ENCODE data around the gene CCL3. TPM values are rescaled to one million over a fixed set of nuclear protein-coding genes. Genes with fewer than 3 reads are reported as not detected.
"Not testable (repeated sequence)": the region's sequence is repeated elsewhere in the genome, so short reads cannot be mapped to it uniquely, and the experiment has no call there.

CCL3 gene
- total RNA-seq, 1 donor from 2014 or later: 3.6 TPM

DNA sequence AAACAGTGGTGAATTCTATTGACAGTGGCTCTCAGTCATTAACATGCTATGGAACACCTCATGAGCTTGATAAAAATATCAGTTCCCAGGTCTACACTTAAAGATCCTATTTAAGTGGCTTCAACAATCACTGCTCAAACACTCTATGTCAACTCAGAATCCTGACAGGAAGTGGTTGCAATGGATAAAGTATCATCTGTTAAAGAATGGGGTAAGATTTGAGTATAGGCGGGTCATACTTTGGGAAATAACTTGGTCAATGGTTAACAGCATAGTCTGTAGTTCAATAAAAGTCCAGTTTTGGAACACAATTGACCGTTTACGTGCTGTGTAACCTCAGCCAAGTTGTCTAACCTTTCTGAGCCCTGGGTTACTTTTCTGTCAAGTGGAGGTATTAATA, 2.5 kb downstream of the CCL3 start:
- H3K4me2 ChIP-seq (ENCODE audit: low read length); H3K27me3 Mint-ChIP-seq (ENCODE audit: low read depth, unreplicated experiment); H3K79me2 ChIP-seq (ENCODE audit: insufficient read depth, low read length); FAIRE-seq; H3K36me3 ChIP-seq (ENCODE audit: insufficient read depth, low read length); DNase-seq (ENCODE audit: low read depth); H3K27ac ChIP-seq (ENCODE audit: low read depth, low read length); H4K20me1 ChIP-seq (ENCODE audit: insufficient read depth, low read length); H3K9me3 ChIP-seq (ENCODE audit: insufficient read depth, low read depth, low read length); H3K9ac ChIP-seq (ENCODE audit: low read length); H3K4me3 ChIP-seq (ENCODE audit: insufficient read depth, low read depth, low read length); H3K9me3 Mint-ChIP-seq (ENCODE audit: unreplicated experiment); H3K27ac Mint-ChIP-seq (ENCODE audit: unreplicated experiment); H2AFZ ChIP-seq (ENCODE audit: low read depth, low read length); H3K4me1 ChIP-seq (ENCODE audit: insufficient read depth, low read length); H3K36me3 Mint-ChIP-seq (ENCODE audit: low read depth, unreplicated experiment); H3K27me3 ChIP-seq (ENCODE audit: insufficient read depth, low read length); H3K4me3 Mint-ChIP-seq (ENCODE audit: unreplicated experiment): not testable (repeated sequence)
- peaks cover 17% of the 10 kb centered on the region for H3K4me1 Mint-ChIP-seq (ENCODE audit: low read depth, unreplicated experiment)

DNA sequence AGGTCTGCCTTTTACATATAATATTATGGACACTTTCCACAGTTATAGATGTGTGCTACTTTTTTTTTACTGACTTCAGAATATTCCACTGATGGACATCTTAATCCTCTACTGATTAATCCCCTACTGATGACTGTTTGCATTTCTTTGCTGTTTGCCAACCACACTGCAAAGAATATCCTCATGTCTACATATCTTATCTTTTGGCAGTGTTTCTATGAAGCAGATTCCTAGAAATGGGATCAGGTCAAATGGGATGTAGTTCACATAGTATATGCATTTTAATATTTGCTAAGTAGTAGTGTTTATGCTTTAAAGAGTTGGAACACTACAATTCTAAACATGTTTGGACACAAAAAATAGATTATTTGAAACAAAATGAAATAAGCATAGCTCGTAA, 3.2 kb downstream of the CCL3 start:
- Mint-ChIP-seq H3K27ac (ENCODE audit: unreplicated experiment) (no peak overlapping the region), H3K4me1 (ENCODE audit: low read depth, unreplicated experiment) (peaks cover 17% of the 10 kb centered on the region), H3K36me3 (ENCODE audit: low read depth, unreplicated experiment) (no peaks in the 10 kb centered on the region), H3K9me3 (ENCODE audit: unreplicated experiment) (no peaks in the 10 kb centered on the region), H3K4me3 (ENCODE audit: unreplicated experiment) (no peak overlapping the region), H3K27me3 (ENCODE audit: low read depth, unreplicated experiment) (peaks cover 5% of the 10 kb centered on the region)
- no peak overlapping the region for H2AFZ ChIP-seq (ENCODE audit: low read depth, low read length)
- no peaks in the 10 kb centered on the region for H3K27me3 ChIP-seq (ENCODE audit: insufficient read depth, low read length)
- H3K9me3 ChIP-seq (ENCODE audit: insufficient read depth, low read depth, low read length): no peaks in the 10 kb centered on the region
- no peak for DNase-seq (ENCODE audit: low read depth)
- FAIRE-seq: no peak
- H4K20me1 ChIP-seq (ENCODE audit: insufficient read depth, low read length): no peaks in the 10 kb centered on the region
- no peaks in the 10 kb centered on the region for H3K36me3 ChIP-seq (ENCODE audit: insufficient read depth, low read length)
- H3K27ac ChIP-seq (ENCODE audit: low read depth, low read length): no peak overlapping the region
- no peaks in the 10 kb centered on the region for H3K4me1 ChIP-seq (ENCODE audit: insufficient read depth, low read length)
- H3K4me2 ChIP-seq (ENCODE audit: low read length): no peak overlapping the region
- no peak overlapping the region for H3K4me3 ChIP-seq (ENCODE audit: insufficient read depth, low read depth, low read length)
- TF ChIP-seq, protein P1, sequence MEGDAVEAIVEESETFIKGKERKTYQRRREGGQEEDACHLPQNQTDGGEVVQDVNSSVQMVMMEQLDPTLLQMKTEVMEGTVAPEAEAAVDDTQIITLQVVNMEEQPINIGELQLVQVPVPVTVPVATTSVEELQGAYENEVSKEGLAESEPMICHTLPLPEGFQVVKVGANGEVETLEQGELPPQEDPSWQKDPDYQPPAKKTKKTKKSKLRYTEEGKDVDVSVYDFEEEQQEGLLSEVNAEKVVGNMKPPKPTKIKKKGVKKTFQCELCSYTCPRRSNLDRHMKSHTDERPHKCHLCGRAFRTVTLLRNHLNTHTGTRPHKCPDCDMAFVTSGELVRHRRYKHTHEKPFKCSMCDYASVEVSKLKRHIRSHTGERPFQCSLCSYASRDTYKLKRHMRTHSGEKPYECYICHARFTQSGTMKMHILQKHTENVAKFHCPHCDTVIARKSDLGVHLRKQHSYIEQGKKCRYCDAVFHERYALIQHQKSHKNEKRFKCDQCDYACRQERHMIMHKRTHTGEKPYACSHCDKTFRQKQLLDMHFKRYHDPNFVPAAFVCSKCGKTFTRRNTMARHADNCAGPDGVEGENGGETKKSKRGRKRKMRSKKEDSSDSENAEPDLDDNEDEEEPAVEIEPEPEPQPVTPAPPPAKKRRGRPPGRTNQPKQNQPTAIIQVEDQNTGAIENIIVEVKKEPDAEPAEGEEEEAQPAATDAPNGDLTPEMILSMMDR (IDR thresholded peaks at IDR 0.05; ENCODE audit: insufficient read depth, low read depth, low read length): no peak
- TF ChIP-seq EZH2 (IDR thresholded peaks at IDR 0.05; ENCODE audit: insufficient read depth, low read length): no peak
- no peak overlapping the region for H3K9ac ChIP-seq (ENCODE audit: low read length)
- H3K79me2 ChIP-seq (ENCODE audit: insufficient read depth, low read length): no peaks in the 10 kb centered on the region

DNA sequence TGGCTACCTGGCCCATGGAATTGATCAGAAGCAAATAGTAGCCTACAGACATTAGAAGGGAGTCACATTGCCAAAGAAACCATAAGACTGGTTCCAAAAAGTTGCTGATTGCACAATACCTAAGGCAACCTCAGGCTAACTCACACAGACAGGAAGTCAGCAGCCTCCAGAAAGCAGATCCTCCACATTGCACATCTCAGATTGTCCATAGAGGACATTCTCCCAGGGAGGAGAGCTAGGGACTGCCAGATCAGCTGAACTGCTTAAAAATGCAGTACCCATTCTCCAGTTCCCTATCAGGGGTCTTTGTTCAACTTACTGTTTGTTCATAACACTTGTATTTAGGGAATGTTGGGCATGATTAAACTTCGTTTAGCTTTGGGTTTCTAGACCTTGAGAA, 4.2 kb downstream of the CCL3 start:
- no peak for DNase-seq (ENCODE audit: low read depth)
- no peak for FAIRE-seq
- no peak overlapping the region for H3K4me2 ChIP-seq (ENCODE audit: low read length)
- no peak overlapping the region for H2AFZ ChIP-seq (ENCODE audit: low read depth, low read length)
- H3K9me3 Mint-ChIP-seq (ENCODE audit: unreplicated experiment): no peaks in the 10 kb centered on the region
- H4K20me1 ChIP-seq (ENCODE audit: insufficient read depth, low read length): no peaks in the 10 kb centered on the region
- H3K27ac Mint-ChIP-seq (ENCODE audit: unreplicated experiment): no peak overlapping the region
- H3K4me3 Mint-ChIP-seq (ENCODE audit: unreplicated experiment): no peak overlapping the region
- no peak overlapping the region for H3K27ac ChIP-seq (ENCODE audit: low read depth, low read length)
- no peaks in the 10 kb centered on the region for H3K9me3 ChIP-seq (ENCODE audit: insufficient read depth, low read depth, low read length)
- H3K4me1 ChIP-seq (ENCODE audit: insufficient read depth, low read length): no peaks in the 10 kb centered on the region
- H3K27me3 Mint-ChIP-seq (ENCODE audit: low read depth, unreplicated experiment): peaks cover 6% of the 10 kb centered on the region
- no peaks in the 10 kb centered on the region for H3K36me3 Mint-ChIP-seq (ENCODE audit: low read depth, unreplicated experiment)
- H3K4me1 Mint-ChIP-seq (ENCODE audit: low read depth, unreplicated experiment): peaks cover 17% of the 10 kb centered on the region
- H3K27me3 ChIP-seq (ENCODE audit: insufficient read depth, low read length): no peaks in the 10 kb centered on the region
- TF ChIP-seq EZH2 (IDR thresholded peaks at IDR 0.05; ENCODE audit: insufficient read depth, low read length): no peak
- TF ChIP-seq, protein P1 (IDR thresholded peaks at IDR 0.05; ENCODE audit: insufficient read depth, low read depth, low read length): no peak
- H3K36me3 ChIP-seq (ENCODE audit: insufficient read depth, low read length): no peaks in the 10 kb centered on the region
- no peak overlapping the region for H3K4me3 ChIP-seq (ENCODE audit: insufficient read depth, low read depth, low read length)
- no peaks in the 10 kb centered on the region for H3K79me2 ChIP-seq (ENCODE audit: insufficient read depth, low read length)
- no peak overlapping the region for H3K9ac ChIP-seq (ENCODE audit: low read length)

DNA sequence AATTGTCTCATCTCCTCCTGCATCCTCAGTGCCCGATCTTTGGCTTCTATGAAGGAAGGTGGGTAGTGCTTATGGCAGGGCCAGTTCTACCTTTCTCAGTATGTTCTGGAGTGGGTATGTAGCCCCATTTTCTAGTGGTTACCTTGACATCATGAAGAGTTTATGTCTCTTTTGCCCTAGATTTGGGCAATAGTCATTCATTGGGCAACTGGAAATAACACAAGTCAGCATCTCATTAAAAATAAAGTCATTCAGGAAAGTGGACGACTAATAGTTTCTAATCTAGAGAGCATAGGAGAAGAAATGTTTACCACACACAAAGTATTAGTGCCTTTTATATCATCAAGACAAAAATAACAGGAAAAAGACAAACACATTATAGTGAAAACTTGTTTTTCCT, 6.3 kb downstream of the CCL3 start:
- H3K27me3 ChIP-seq (ENCODE audit: insufficient read depth, low read length); H3K27me3 Mint-ChIP-seq (ENCODE audit: low read depth, unreplicated experiment); H3K4me2 ChIP-seq (ENCODE audit: low read length); H2AFZ ChIP-seq (ENCODE audit: low read depth, low read length); H3K27ac ChIP-seq (ENCODE audit: low read depth, low read length); H3K36me3 Mint-ChIP-seq (ENCODE audit: low read depth, unreplicated experiment); H3K36me3 ChIP-seq (ENCODE audit: insufficient read depth, low read length); H3K9ac ChIP-seq (ENCODE audit: low read length); H3K4me1 Mint-ChIP-seq (ENCODE audit: low read depth, unreplicated experiment); H3K9me3 Mint-ChIP-seq (ENCODE audit: unreplicated experiment); DNase-seq (ENCODE audit: low read depth); FAIRE-seq; H4K20me1 ChIP-seq (ENCODE audit: insufficient read depth, low read length); H3K4me3 Mint-ChIP-seq (ENCODE audit: unreplicated experiment); H3K4me1 ChIP-seq (ENCODE audit: insufficient read depth, low read length); H3K27ac Mint-ChIP-seq (ENCODE audit: unreplicated experiment); H3K9me3 ChIP-seq (ENCODE audit: insufficient read depth, low read depth, low read length); H3K79me2 ChIP-seq (ENCODE audit: insufficient read depth, low read length); H3K4me3 ChIP-seq (ENCODE audit: insufficient read depth, low read depth, low read length): not testable (repeated sequence)

DNA sequence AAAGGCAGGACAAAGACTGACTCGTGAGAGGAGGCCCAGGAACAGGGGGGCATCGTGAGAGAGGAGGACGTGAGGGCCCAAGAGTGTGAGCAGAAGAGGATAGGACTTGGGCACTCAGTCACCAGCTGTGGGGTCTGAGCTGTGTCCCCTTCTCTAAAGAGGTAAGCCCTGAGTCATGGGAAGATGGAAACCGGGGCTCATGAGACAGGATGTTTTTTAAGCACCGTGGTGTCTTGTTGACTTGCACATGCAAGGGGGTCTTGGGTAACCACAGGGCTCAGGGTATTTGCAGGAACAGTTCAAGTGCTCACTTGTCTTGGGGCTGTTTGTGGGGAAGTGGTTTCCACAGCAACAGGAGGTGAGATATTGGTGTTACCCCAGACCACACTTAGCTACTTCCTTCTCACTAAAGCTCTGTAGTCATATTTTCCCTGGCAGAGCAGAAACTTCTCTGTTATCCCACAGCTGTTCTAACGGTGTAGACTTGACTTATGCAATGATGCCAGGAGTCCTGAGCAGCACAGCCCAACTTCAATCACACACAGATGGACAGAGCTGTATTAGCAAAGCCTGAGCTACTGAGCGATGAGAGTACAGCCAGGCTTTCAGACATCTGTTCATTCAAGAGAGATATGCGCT, 7.3 kb downstream of the CCL3 start:
- not testable (repeated sequence) for DNase-seq (ENCODE audit: low read depth); H3K79me2 ChIP-seq (ENCODE audit: insufficient read depth, low read length); H3K27ac ChIP-seq (ENCODE audit: low read depth, low read length); H3K9ac ChIP-seq (ENCODE audit: low read length); H3K27me3 Mint-ChIP-seq (ENCODE audit: low read depth, unreplicated experiment); H3K4me1 ChIP-seq (ENCODE audit: insufficient read depth, low read length); H3K27me3 ChIP-seq (ENCODE audit: insufficient read depth, low read length); H3K4me2 ChIP-seq (ENCODE audit: low read length); H3K9me3 Mint-ChIP-seq (ENCODE audit: unreplicated experiment); H2AFZ ChIP-seq (ENCODE audit: low read depth, low read length); H3K4me1 Mint-ChIP-seq (ENCODE audit: low read depth, unreplicated experiment); FAIRE-seq; H4K20me1 ChIP-seq (ENCODE audit: insufficient read depth, low read length); H3K9me3 ChIP-seq (ENCODE audit: insufficient read depth, low read depth, low read length); H3K4me3 ChIP-seq (ENCODE audit: insufficient read depth, low read depth, low read length); H3K36me3 Mint-ChIP-seq (ENCODE audit: low read depth, unreplicated experiment); H3K36me3 ChIP-seq (ENCODE audit: insufficient read depth, low read length); H3K4me3 Mint-ChIP-seq (ENCODE audit: unreplicated experiment)
- peak overlapping the region; percentile 62 for H3K27ac Mint-ChIP-seq (ENCODE audit: unreplicated experiment)

Data from astrocyte (in vitro differentiated cells and primary cell).